ENCODE data around the gene RPL29. TPM values are rescaled to one million over a fixed set of nuclear protein-coding genes. Genes with fewer than 3 reads are reported as not detected.

The RPL29 gene
- total RNA-seq, 2 experiments from 2014 or later = 1,843 to 1,901 TPM

DNA sequence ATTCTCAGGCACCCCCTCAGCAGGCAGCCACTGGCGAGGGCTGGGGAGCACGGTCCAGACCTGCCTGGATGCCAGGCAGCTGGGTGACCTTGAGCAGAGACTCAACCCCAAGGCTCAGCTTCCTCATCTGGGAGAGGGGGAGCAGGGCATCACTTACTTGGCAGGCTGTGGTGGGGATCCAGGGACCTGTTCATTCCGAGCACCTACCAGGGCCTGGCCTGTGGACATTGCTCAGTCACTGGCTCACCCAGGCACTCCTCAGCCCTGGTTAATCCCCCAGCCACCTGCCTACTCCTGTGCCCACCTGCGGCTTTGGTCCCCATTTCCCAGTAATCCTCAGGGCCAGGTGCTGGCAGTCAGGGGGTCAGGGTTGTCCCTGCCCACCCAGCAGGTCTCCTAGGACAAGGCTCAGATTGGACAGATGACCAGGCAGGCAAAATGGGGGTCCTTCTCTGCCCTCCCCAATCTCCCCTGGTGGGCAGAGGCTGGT, 9.3 kb upstream of the RPL29 start:
- CTCF ChIA-PET = no interaction called here
- Histone ChIP-seq H3K4me3 (ENCODE audit: low read length) (no peak overlapping the region), H3K4me1 (ENCODE audit: insufficient read depth, low read length) (peaks cover 24% of the 10 kb centered on the region), H3K9me3 (ENCODE audit: control insufficient read depth in 1 of 2, insufficient read depth in 1 of 2, low read length in 2 of 2) (no peaks in the 10 kb centered on the region), H3K36me3 (ENCODE audit: insufficient read depth, low read length) (no peaks in the 10 kb centered on the region), H3K27me3 (ENCODE audit: control insufficient read depth in 1 of 2, insufficient read depth in 2 of 2, low read length in 2 of 2) (no peaks in the 10 kb centered on the region), H3K27ac (ENCODE audit: low read depth in 1 of 2, low read length in 2 of 2) (no peak overlapping the region)
- no peak overlapping the region for H3K4me3 Mint-ChIP-seq
- POLR2A ChIA-PET = interaction anchor here (1.1 kb wide), 1 partner anchor 51 kb away, joined by 3 read pairs; the partner anchor contains the start of gene DUSP7
- no peaks in the 10 kb centered on the region for H3K36me3 Mint-ChIP-seq (ENCODE audit: low read depth)
- no peak for DNase-seq
- no peaks in the 10 kb centered on the region for H3K27me3 Mint-ChIP-seq
- TF ChIP-seq, protein P1, sequence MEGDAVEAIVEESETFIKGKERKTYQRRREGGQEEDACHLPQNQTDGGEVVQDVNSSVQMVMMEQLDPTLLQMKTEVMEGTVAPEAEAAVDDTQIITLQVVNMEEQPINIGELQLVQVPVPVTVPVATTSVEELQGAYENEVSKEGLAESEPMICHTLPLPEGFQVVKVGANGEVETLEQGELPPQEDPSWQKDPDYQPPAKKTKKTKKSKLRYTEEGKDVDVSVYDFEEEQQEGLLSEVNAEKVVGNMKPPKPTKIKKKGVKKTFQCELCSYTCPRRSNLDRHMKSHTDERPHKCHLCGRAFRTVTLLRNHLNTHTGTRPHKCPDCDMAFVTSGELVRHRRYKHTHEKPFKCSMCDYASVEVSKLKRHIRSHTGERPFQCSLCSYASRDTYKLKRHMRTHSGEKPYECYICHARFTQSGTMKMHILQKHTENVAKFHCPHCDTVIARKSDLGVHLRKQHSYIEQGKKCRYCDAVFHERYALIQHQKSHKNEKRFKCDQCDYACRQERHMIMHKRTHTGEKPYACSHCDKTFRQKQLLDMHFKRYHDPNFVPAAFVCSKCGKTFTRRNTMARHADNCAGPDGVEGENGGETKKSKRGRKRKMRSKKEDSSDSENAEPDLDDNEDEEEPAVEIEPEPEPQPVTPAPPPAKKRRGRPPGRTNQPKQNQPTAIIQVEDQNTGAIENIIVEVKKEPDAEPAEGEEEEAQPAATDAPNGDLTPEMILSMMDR (IDR thresholded peaks at IDR 0.05) = no peak
- H3K4me1 Mint-ChIP-seq (ENCODE audit: low read depth) = peaks cover 17% of the 10 kb centered on the region
- no peak for ATAC-seq (ENCODE audit: poor library complexity)
- H3K9me3 Mint-ChIP-seq = no peaks in the 10 kb centered on the region
- no peak overlapping the region for H3K27ac Mint-ChIP-seq
- intact Hi-C loops (cut with DNase I, micrococcal nuclease) = no loop called here

GRCh38 chr3:52004163-52004787, 8.6 kb upstream of the RPL29 start:
- intact Hi-C loops (cut with DNase I, micrococcal nuclease) = no loop called here
- H3K4me1 ChIP-seq (ENCODE audit: insufficient read depth, low read length) = peaks cover 24% of the 10 kb centered on the region
- peak in 1 of 14 experiments; percentile 14 for DNase-seq
- no peaks in the 10 kb centered on the region for H3K27me3 ChIP-seq (ENCODE audit: control insufficient read depth in 1 of 2, insufficient read depth in 2 of 2, low read length in 2 of 2)
- Mint-ChIP-seq H3K27me3 (no peaks in the 10 kb centered on the region), H3K4me3 (no peak overlapping the region), H3K36me3 (ENCODE audit: low read depth) (no peaks in the 10 kb centered on the region), H3K9me3 (no peaks in the 10 kb centered on the region), H3K27ac (no peak overlapping the region), H3K4me1 (ENCODE audit: low read depth) (peaks cover 17% of the 10 kb centered on the region)
- no peak for ATAC-seq (ENCODE audit: poor library complexity)
- H3K27ac ChIP-seq (ENCODE audit: low read depth in 1 of 2, low read length in 2 of 2) = no peak overlapping the region
- CTCF ChIA-PET = no interaction called here
- H3K4me3 ChIP-seq (ENCODE audit: low read length) = no peak overlapping the region
- H3K36me3 ChIP-seq (ENCODE audit: insufficient read depth, low read length) = no peaks in the 10 kb centered on the region
- POLR2A ChIA-PET = interaction anchor here (0.9 to 1.0 kb wide), 2 partner anchors 52 to 120 kb away, joined by 3 to 5 read pairs; partner anchors contain the start of gene DUSP7
- TF ChIP-seq, protein P1 (IDR thresholded peaks at IDR 0.05) = no peak
- no peaks in the 10 kb centered on the region for H3K9me3 ChIP-seq (ENCODE audit: control insufficient read depth in 1 of 2, insufficient read depth in 1 of 2, low read length in 2 of 2)

DNA sequence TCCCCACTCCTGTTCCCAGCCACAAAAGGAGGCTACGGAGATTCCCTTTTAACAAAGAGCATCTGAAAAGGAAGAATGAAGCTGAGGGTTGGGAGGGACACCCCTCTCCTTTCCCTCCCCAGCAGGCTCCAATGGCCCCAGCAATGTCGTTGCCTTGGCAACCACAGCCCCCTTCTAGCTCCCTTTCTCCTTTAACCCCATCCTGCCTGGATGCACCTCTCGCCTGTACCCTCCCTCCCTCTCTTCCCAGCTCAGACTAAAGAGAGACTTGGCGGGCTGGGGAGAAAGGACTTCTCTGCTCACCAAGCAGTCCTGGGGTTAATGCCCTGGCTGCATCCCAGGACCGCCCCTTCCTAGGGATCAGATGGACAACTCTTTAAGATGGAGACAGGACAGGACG, 7.1 kb upstream of the RPL29 start:
- intact Hi-C loops (cut with DNase I, micrococcal nuclease) = loop anchor here in 1 of 2 experiments (2.0 kb wide), 1 partner anchor 52 kb away; no protein-coding TSS in a partner anchor
- Mint-ChIP-seq H3K27me3 (no peaks in the 10 kb centered on the region), H3K4me3 (no peak overlapping the region), H3K36me3 (ENCODE audit: low read depth) (no peaks in the 10 kb centered on the region), H3K4me1 (ENCODE audit: low read depth) (peaks cover 17% of the 10 kb centered on the region), H3K9me3 (no peaks in the 10 kb centered on the region), H3K27ac (no peak overlapping the region)
- DNase-seq = no peak
- TF ChIP-seq, protein P1 (IDR thresholded peaks at IDR 0.05) = no peak
- no peak overlapping the region for H3K4me3 ChIP-seq (ENCODE audit: low read length)
- no peaks in the 10 kb centered on the region for H3K36me3 ChIP-seq (ENCODE audit: insufficient read depth, low read length)
- no peak for ATAC-seq (ENCODE audit: poor library complexity)
- ChIA-PET POLR2A (interaction anchor here (1.6 to 1.9 kb wide), 2 partner anchors 50 to 121 kb away, joined by 5 to 8 read pairs; no protein-coding TSS in a partner anchor), CTCF (interaction anchor here (1.4 to 2.9 kb wide), 4 partner anchors 19 to 141 kb away, joined by 6 to 30 read pairs (median 16); partner anchors contain the start of genes ACY1 and DUSP7)
- no peaks in the 10 kb centered on the region for H3K9me3 ChIP-seq (ENCODE audit: control insufficient read depth in 1 of 2, insufficient read depth in 1 of 2, low read length in 2 of 2)
- H3K27me3 ChIP-seq (ENCODE audit: control insufficient read depth in 1 of 2, insufficient read depth in 2 of 2, low read length in 2 of 2) = no peaks in the 10 kb centered on the region
- peaks cover 24% of the 10 kb centered on the region for H3K4me1 ChIP-seq (ENCODE audit: insufficient read depth, low read length)
- H3K27ac ChIP-seq (ENCODE audit: low read depth in 1 of 2, low read length in 2 of 2) = no peak overlapping the region

Data from CD4-positive, alpha-beta T cell (primary cell).